Hippocampal formation (tissue), 2 donors: ENCODE results near the gene TLL2.

ENCODE experiments used
- DNase-seq, 2 donors: peaks; one replicate each; lab custom pipeline; 2025; lab: John Stamatoyannopoulos, UW

TLL2 gene

GRCh38 chr10:96324447-96324846, 189.3 kb downstream of the TLL2 start:
- no peak for DNase-seq

GRCh38 chr10:96322275-96322674, 191.5 kb downstream of the TLL2 start:
- DNase-seq: no peak

GRCh38 chr10:96321822-96322221, 191.9 kb downstream of the TLL2 start:
- DNase-seq: no peak

GRCh38 chr10:96319754-96320474, 193.8 kb downstream of the TLL2 start:
- DNase-seq: no peak

- DNase-seq: no peak
Observed at GRCh38 chr10:96317067-96317833, 196.5 kb downstream of the TLL2 start.
